ENCODE measurements around the gene GABBR1.

Gene GABBR1

GRCh38 chr6:29652198-29652584 is 19.2 kb upstream of the GABBR1 start:
- DNase-seq, result no peak

- DNase-seq, result no peak
Measured at GRCh38 chr6:29651413-29652197, 18.6 kb upstream of the GABBR1 start.

GRCh38 chr6:29649701-29650673 is 17.0 kb upstream of the GABBR1 start:
- DNase-seq, result peak; percentile 95

GRCh38 chr6:29647927-29648642 is 15.1 kb upstream of the GABBR1 start:
- no peak for DNase-seq

GRCh38 chr6:29641430-29642148 is 8.6 kb upstream of the GABBR1 start:
- no peak for DNase-seq

- no peak for DNase-seq
Measured at GRCh38 chr6:29637247-29637646, 4.3 kb upstream of the GABBR1 start.

- no peak for DNase-seq
Measured at GRCh38 chr6:29633534-29633905, 537 bp upstream of the GABBR1 start.

GRCh38 chr6:29631860-29632731 is 887 bp downstream of the GABBR1 start:
- DNase-seq, result peak; percentile 48

- DNase-seq, result no peak
Measured at GRCh38 chr6:29631209-29631810, 1.7 kb downstream of the GABBR1 start.

GRCh38 chr6:29630315-29630714 is 2.7 kb downstream of the GABBR1 start:
- no peak for DNase-seq

GRCh38 chr6:29629571-29629970 is 3.4 kb downstream of the GABBR1 start:
- DNase-seq, result no peak

GRCh38 chr6:29628419-29629281 is 4.3 kb downstream of the GABBR1 start:
- peak; percentile 35 for DNase-seq

GRCh38 chr6:29627755-29628418 is 5.1 kb downstream of the GABBR1 start:
- peak; percentile 16 for DNase-seq

- no peak for DNase-seq
Measured at GRCh38 chr6:29626948-29627754, 5.8 kb downstream of the GABBR1 start.

GRCh38 chr6:29625337-29625930 is 7.5 kb downstream of the GABBR1 start:
- no peak for DNase-seq

GRCh38 chr6:29624520-29624961 is 8.4 kb downstream of the GABBR1 start:
- no peak for DNase-seq

- DNase-seq, result no peak
Measured at GRCh38 chr6:29620630-29621029, 12.4 kb downstream of the GABBR1 start.

GRCh38 chr6:29619578-29620160 is 13.3 kb downstream of the GABBR1 start:
- DNase-seq, result no peak
